Gastroesophageal sphincter (tissue), 4 donors: ENCODE measurements around the gene PLCB1. TPM values are rescaled to one million over a fixed set of nuclear protein-coding genes. Genes with fewer than 3 reads are reported as not detected.

Source experiments
- ATAC-seq: fragments of 150-250 bp; one replicate; pipeline ENCODE4 v1.9.1; 2016; ENCODE audit warnings: mild to moderate bottlenecking, moderate library complexity
- H3K27ac ChIP-seq, 4 donors: fragments of 200-600 bp; sonication (generic) in 3 of 4; 1 replicate in 3 of 4; 2 replicates in 1 of 4; pipeline ENCODE4 v1.5.1; 2016 to 2019
- H3K27me3 ChIP-seq: fragments of 200-600 bp; sonication (generic); one replicate; pipeline ENCODE4 v1.5.1; 2019
- H3K36me3 ChIP-seq, 2 donors: fragments of 200-600 bp; sonication (generic); one replicate each; pipeline ENCODE4 v1.5.1; 2019; ENCODE audit warnings: control low read depth in 1 of 2
- H3K4me1 ChIP-seq, 3 donors: fragments of 200-600 bp; sonication (generic); 1 replicate in 2 of 3; 2 replicates in 1 of 3; pipeline ENCODE4 v1.5.1; 2016 to 2019; ENCODE audit warnings: control low read depth in 2 of 3
- H3K4me3 ChIP-seq, 2 donors: fragments of 200-600 bp; sonication (generic); one replicate each; pipeline ENCODE4 v1.5.1; 2019; ENCODE audit warnings: mild to moderate bottlenecking in 1 of 2, moderate library complexity in 1 of 2
- H3K9me3 ChIP-seq, 3 donors: fragments of 200-600 bp; sonication (generic); one replicate each; pipeline ENCODE4 v1.5.1; 2017 to 2019; ENCODE audit warnings: control low read depth in 2 of 3
- EP300 ChIP-seq: sonication (generic); formaldehyde crosslinking; IDR thresholded peaks from one replicate; pipeline ENCODE4 v1.6.1; 2017; ENCODE audit warnings: antibody characterized with exemption, mild to moderate bottlenecking
- POLR2A ChIP-seq, 2 donors: fragments of 450-650 bp; IDR thresholded peaks; one replicate each; pipeline ENCODE4 v1.6.1; 2017; ENCODE audit warnings: antibody characterized with exemption in 2 of 2, mild to moderate bottlenecking in 2 of 2, moderate library complexity in 1 of 2
- POLR2AphosphoS5 ChIP-seq: sonication (generic); formaldehyde crosslinking; IDR thresholded peaks from one replicate; pipeline ENCODE4 v1.6.1; 2017; ENCODE audit warnings: antibody characterized with exemption
- WGBS, 2 donors: methylation state at CpG; one replicate each; pipeline ENCODE4 v1.1.5; 2018; ENCODE audit warnings: low coverage in 1 of 2; 5-methylcytosine and 5-hydroxymethylcytosine counted together
- total RNA-seq, 4 donors: library from RNA; depleted of rRNA; stranded (reverse); fragments of >200 nt; gene quantifications; one replicate each; pipeline ENCODE4 v1.1.0, GENCODE V29; 2016
- TF ChIP-seq, protein P1 (sequence below), 4 experiments: fragments of 200-600 bp in 2 of 4; fragments of 450-650 bp in 2 of 4; sonication (generic) in 1 of 4; IDR thresholded peaks; one replicate each; pipeline ENCODE4 v1.5.1; 2017 to 2019; ENCODE audit warnings: antibody characterized with exemption in 4 of 4, mild to moderate bottlenecking in 2 of 4, moderate library complexity in 2 of 4

PLCB1 gene
- total RNA-seq, 4 donors from 2014 or later, result 60.8 to 104 (median 69.0) TPM

- H3K4me1 ChIP-seq, result peaks cover 0 to 22% (median 2%) of the 10 kb centered on the region in 3 donors
- no peaks in the 10 kb centered on the region for H3K36me3 ChIP-seq
- 94 to 100% methylated on average over 1 of the region's 1 CpG for whole genome bisulfite sequencing, 2 donors
- H3K4me3 ChIP-seq, result no peak overlapping the region
- no peak for ATAC-seq
- TF ChIP-seq POLR2A (IDR thresholded peaks at IDR 0.05) (no peak), EP300 (no peak), POLR2AphosphoS5 (no peak)
- TF ChIP-seq, protein P1, sequence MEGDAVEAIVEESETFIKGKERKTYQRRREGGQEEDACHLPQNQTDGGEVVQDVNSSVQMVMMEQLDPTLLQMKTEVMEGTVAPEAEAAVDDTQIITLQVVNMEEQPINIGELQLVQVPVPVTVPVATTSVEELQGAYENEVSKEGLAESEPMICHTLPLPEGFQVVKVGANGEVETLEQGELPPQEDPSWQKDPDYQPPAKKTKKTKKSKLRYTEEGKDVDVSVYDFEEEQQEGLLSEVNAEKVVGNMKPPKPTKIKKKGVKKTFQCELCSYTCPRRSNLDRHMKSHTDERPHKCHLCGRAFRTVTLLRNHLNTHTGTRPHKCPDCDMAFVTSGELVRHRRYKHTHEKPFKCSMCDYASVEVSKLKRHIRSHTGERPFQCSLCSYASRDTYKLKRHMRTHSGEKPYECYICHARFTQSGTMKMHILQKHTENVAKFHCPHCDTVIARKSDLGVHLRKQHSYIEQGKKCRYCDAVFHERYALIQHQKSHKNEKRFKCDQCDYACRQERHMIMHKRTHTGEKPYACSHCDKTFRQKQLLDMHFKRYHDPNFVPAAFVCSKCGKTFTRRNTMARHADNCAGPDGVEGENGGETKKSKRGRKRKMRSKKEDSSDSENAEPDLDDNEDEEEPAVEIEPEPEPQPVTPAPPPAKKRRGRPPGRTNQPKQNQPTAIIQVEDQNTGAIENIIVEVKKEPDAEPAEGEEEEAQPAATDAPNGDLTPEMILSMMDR (IDR thresholded peaks at IDR 0.05), result no peak
- H3K27me3 ChIP-seq, result no peaks in the 10 kb centered on the region
- no peaks in the 10 kb centered on the region for H3K9me3 ChIP-seq
- no peak overlapping the region for H3K27ac ChIP-seq
Measured at GRCh38 chr20:8298426-8299043, 166.5 kb downstream of the PLCB1 start.

GRCh38 chr20:8299921-8300320, 167.9 kb downstream of the PLCB1 start:
- WGBS, 2 donors, result 84 to 87% methylated on average over 3 to 4 of the region's 4 CpGs
- Histone ChIP-seq H3K9me3 (no peaks in the 10 kb centered on the region), H3K27ac (no peak overlapping the region), H3K4me1 (peaks cover 2 to 36% (median 4%) of the 10 kb centered on the region in 3 donors), H3K4me3 (no peak overlapping the region), H3K36me3 (no peaks in the 10 kb centered on the region), H3K27me3 (no peaks in the 10 kb centered on the region)
- TF ChIP-seq EP300 (no peak), POLR2A (IDR thresholded peaks at IDR 0.05) (no peak), POLR2AphosphoS5 (no peak)
- TF ChIP-seq, protein P1 (IDR thresholded peaks at IDR 0.05), result no peak
- ATAC-seq, result no peak

GRCh38 chr20:8301655-8302054, 169.6 kb downstream of the PLCB1 start:
- H3K27ac ChIP-seq, result peak overlapping the region in 1 of 4 donors; percentile 5
- ATAC-seq, result no peak
- H3K4me3 ChIP-seq, result no peak overlapping the region
- 44 to 100% methylated on average over 1 to 4 of the region's 4 CpGs for WGBS, 2 donors
- no peaks in the 10 kb centered on the region for H3K27me3 ChIP-seq
- no peaks in the 10 kb centered on the region for H3K36me3 ChIP-seq
- peak; percentile 64 for TF ChIP-seq POLR2AphosphoS5
- TF ChIP-seq EP300, result no peak
- H3K4me1 ChIP-seq, result peaks cover 2 to 53% (median 4%) of the 10 kb centered on the region in 3 donors
- no peaks in the 10 kb centered on the region for H3K9me3 ChIP-seq

GRCh38 chr20:8303651-8304050, 171.6 kb downstream of the PLCB1 start:
- no peak for ATAC-seq
- WGBS, 2 donors, result 49% methylated on average over 3 of the region's 3 CpGs; no CpG with 5 or more reads in 1 of the 2 donors
- Histone ChIP-seq H3K36me3 (no peaks in the 10 kb centered on the region), H3K9me3 (no peaks in the 10 kb centered on the region), H3K27me3 (no peaks in the 10 kb centered on the region), H3K4me1 (peaks cover 2 to 68% (median 4%) of the 10 kb centered on the region in 3 donors), H3K27ac (no peak overlapping the region), H3K4me3 (no peak overlapping the region)
- TF ChIP-seq POLR2A (IDR thresholded peaks at IDR 0.05) (no peak), POLR2AphosphoS5 (no peak), EP300 (no peak)
- TF ChIP-seq, protein P1 (IDR thresholded peaks at IDR 0.05), result no peak

DNA sequence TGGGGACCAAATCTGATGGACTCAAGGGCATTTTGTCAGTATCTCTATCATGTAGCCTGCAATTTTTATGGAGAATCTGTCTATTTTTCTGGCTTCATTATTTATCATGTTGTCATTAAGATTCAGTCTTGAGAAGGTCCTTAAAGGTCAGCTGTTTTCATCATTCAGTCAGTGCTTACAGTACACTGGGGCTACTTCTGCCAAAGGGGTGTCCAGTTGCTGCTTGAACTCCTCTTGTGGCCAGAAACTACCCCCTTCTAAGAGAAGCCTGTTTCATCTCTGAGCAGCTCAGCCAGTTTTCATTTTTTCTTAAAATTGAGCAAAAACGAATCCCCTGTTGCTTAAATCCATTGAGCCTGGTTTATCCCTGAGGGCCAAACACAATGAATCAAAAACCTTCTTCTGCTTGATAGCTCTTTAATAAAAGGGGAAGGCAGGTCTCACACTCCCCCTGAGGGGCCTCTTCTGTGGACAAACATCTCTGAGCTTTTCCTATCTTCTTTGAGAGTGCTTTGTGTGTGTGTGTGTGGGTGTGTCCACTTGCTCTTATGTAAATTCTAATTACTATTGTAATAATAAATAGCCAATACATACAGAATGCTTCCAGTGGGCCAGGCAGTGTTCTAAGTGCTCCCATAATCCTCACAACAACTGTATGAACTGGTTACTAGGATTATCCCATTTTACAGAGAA, 172.2 kb downstream of the PLCB1 start:
- no peaks in the 10 kb centered on the region for H3K27me3 ChIP-seq
- no peaks in the 10 kb centered on the region for H3K9me3 ChIP-seq
- no peaks in the 10 kb centered on the region for H3K36me3 ChIP-seq
- WGBS, 2 donors, result 33 to 56% methylated on average over 1 of the region's 1 CpG
- no peak overlapping the region for H3K27ac ChIP-seq
- H3K4me1 ChIP-seq, result peaks cover 3 to 74% (median 4%) of the 10 kb centered on the region in 3 donors
- ATAC-seq, result no peak
- TF ChIP-seq POLR2A (IDR thresholded peaks at IDR 0.05) (no peak), EP300 (no peak), POLR2AphosphoS5 (no peak)
- TF ChIP-seq, protein P1 (IDR thresholded peaks at IDR 0.05), result no peak
- H3K4me3 ChIP-seq, result no peak overlapping the region
